Natural killer cell (primary cell): Measurements from ENCODE around the gene ZNF236. TPM values are rescaled to one million over a fixed set of nuclear protein-coding genes. Genes with fewer than 3 reads are reported as not detected.
"Not testable (repeated sequence)": the region's sequence is repeated elsewhere in the genome, so short reads cannot be mapped to it uniquely, and the experiment has no call there.

Experiments
- ATAC-seq, 3 donors: fragments of 150-1000 bp in 2 of 3; fragments of 200-7000 bp in 1 of 3; cut with Tn5 transposase; 1 replicate in 1 of 3; 2 replicates in 2 of 3; pipeline ENCODE4 v1.10.0; 2021; ENCODE audit warnings: mild to moderate bottlenecking in 2 of 3, moderate library complexity in 2 of 3
- DNase-seq, 2 donors: peaks; one replicate each; pipeline versions ENCODE4 v3.0.0 to v3.0.0-alpha.2; 2013 to 2021; ENCODE audit warnings: mixed read lengths in 1 of 2
- H3K27ac ChIP-seq: one replicate; pipeline ENCODE4 v1.5.1; 2013; ENCODE audit warnings: mild to moderate bottlenecking, low read length
- H3K27me3 ChIP-seq: one replicate; pipeline ENCODE4 v1.6.1; 2013; ENCODE audit warnings: low read length; ENCODE audit not compliant: control insufficient read depth, insufficient read depth
- H3K36me3 ChIP-seq: one replicate; pipeline ENCODE4 v1.6.1; 2013; ENCODE audit warnings: low read length; ENCODE audit not compliant: control insufficient read depth, insufficient read depth
- H3K4me1 ChIP-seq: one replicate; pipeline ENCODE4 v1.6.1; 2013; ENCODE audit warnings: low read length; ENCODE audit not compliant: control insufficient read depth, insufficient read depth
- H3K4me3 ChIP-seq: one replicate; pipeline ENCODE4 v1.5.1; 2013; ENCODE audit warnings: low read length
- H3K9me3 ChIP-seq: one replicate; pipeline ENCODE4 v1.6.1; 2013; ENCODE audit warnings: low read length; ENCODE audit not compliant: control insufficient read depth, insufficient read depth
- H3K27ac Mint-ChIP-seq, 2 donors: one replicate each; pipeline ENCODE4 v1.8.0; 2022; ENCODE audit warnings: mild to moderate bottlenecking in 2 of 2, mixed read lengths in 2 of 2, moderate library complexity in 1 of 2
- H3K27me3 Mint-ChIP-seq, 2 donors: one replicate each; pipeline ENCODE4 v1.8.0; 2022; ENCODE audit warnings: low read depth in 2 of 2, mixed read lengths in 2 of 2
- H3K36me3 Mint-ChIP-seq: one replicate; pipeline ENCODE4 v1.8.0; 2022; ENCODE audit warnings: mixed read lengths
- H3K4me1 Mint-ChIP-seq, 2 donors: one replicate each; pipeline ENCODE4 v1.8.0; 2022; ENCODE audit warnings: mixed read lengths in 2 of 2
- H3K4me3 Mint-ChIP-seq: one replicate; pipeline ENCODE4 v1.8.0; 2022; ENCODE audit warnings: mild to moderate bottlenecking, moderate library complexity, mixed read lengths
- H3K9me3 Mint-ChIP-seq, 2 donors: one replicate each; pipeline ENCODE4 v1.8.0; 2022; ENCODE audit warnings: mixed read lengths in 2 of 2
- WGBS: methylation state at CpG from one replicate; pipeline ENCODE4 v1.1.7; 2013; ENCODE audit warnings: missing lambda C conversion rate; ENCODE audit not compliant: insufficient coverage; 5-methylcytosine and 5-hydroxymethylcytosine counted together
- intact Hi-C: fragments of 100-400 bp; cut with micrococcal nuclease; formaldehyde crosslinking; loops from one replicate; pipeline ENCODE4 v1.14.2; 2022
- total RNA-seq, 4 donors: library from RNA; stranded (reverse); fragments of 120-200 nt in 1 of 4; gene quantifications; one replicate each; pipeline versions ENCODE4 v1.2.3 to v1.2.4, GENCODE V29; 2013 to 2022
- TF ChIP-seq, protein P1 (sequence below): fragments of 200-600 bp; IDR thresholded peaks from one replicate; pipeline ENCODE4 v1.8.0; 2022; ENCODE audit warnings: antibody characterized with exemption

The ZNF236 gene
- total RNA-seq, 3 donors from 2014 or later (not counting 1 experiment from before 2014, with no cell fraction given), result 35.1 to 42.2 (median 39.7) TPM

DNA sequence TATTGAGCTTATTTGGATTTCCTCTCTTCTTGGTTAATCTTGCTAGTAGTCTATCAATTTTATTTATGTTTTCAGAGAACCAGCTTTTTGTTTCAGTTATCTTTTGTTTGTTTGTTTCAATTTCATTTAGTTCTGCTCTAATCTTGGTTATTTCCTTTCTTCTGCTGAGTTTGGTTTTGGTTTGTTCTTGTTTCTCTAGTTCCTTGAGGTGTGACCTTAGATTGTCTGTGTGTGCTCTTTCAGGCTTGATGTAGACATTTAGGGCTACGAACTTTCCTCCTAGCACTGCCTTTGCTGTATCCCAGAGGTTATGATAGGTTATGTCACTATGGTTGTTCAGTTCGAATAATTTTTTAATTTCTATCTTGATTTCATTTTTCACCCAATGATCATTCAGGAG, 141.6 kb downstream of the ZNF236 start:
- H3K27me3 Mint-ChIP-seq, result no peaks in the 10 kb centered on the region
- Histone ChIP-seq H3K27ac (peak overlapping the region; percentile 11), H3K4me3 (no peak overlapping the region), H3K36me3 (peaks cover 20% of the 10 kb centered on the region), H3K4me1 (peaks cover 3% of the 10 kb centered on the region), H3K9me3 (no peaks in the 10 kb centered on the region), H3K27me3 (no peaks in the 10 kb centered on the region)
- H3K36me3 Mint-ChIP-seq, result peaks cover 29% of the 10 kb centered on the region
- intact Hi-C loops, result no loop called here
- TF ChIP-seq, protein P1, sequence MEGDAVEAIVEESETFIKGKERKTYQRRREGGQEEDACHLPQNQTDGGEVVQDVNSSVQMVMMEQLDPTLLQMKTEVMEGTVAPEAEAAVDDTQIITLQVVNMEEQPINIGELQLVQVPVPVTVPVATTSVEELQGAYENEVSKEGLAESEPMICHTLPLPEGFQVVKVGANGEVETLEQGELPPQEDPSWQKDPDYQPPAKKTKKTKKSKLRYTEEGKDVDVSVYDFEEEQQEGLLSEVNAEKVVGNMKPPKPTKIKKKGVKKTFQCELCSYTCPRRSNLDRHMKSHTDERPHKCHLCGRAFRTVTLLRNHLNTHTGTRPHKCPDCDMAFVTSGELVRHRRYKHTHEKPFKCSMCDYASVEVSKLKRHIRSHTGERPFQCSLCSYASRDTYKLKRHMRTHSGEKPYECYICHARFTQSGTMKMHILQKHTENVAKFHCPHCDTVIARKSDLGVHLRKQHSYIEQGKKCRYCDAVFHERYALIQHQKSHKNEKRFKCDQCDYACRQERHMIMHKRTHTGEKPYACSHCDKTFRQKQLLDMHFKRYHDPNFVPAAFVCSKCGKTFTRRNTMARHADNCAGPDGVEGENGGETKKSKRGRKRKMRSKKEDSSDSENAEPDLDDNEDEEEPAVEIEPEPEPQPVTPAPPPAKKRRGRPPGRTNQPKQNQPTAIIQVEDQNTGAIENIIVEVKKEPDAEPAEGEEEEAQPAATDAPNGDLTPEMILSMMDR, result no peak
- 20% methylated on average over 1 of the region's 2 CpGs for WGBS
- peak overlapping the region; percentile 2 for H3K4me3 Mint-ChIP-seq
- DNase-seq, result no peak
- peak overlapping the region; percentile 25 to 33 for H3K27ac Mint-ChIP-seq
- ATAC-seq, result no peak
- peaks cover 23 to 37% of the 10 kb centered on the region in 2 donors for H3K4me1 Mint-ChIP-seq
- H3K9me3 Mint-ChIP-seq, result no peaks in the 10 kb centered on the region

DNA sequence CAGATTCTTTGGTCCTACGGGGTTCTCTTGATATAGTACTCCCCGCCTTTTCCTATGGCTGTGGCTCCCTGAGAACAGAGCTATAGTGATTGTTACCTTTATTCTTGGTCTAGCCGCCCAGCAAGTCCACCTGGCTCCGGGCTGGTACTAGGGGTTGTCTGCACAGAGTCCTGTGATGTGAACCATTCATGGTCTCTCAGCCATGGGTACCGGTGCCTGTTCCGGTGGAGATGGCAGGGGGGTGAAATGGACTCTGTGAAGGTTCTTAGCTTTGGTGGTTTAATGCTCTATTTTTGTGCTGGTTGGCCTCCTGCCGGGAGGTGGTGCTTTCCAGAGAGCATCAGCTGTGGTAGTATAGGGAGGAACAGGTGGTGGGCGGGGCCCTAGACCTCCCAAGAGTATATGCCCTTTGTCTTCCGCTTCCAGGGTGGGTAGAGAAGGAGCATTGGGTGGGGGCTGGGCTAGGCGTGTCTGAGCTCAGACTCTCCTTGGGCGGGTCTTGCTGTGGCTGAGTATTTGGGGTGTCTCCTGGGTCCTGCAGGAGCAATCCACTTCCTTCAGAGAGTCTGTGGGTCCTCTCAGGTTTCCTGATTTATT, 143.3 kb downstream of the ZNF236 start:
- peaks cover 17% of the 10 kb centered on the region for H3K36me3 Mint-ChIP-seq
- H3K4me1 ChIP-seq, H3K4me3 ChIP-seq, H3K27ac Mint-ChIP-seq, H3K27me3 Mint-ChIP-seq, H3K36me3 ChIP-seq, H3K9me3 Mint-ChIP-seq, DNase-seq, H3K9me3 ChIP-seq, H3K27me3 ChIP-seq, intact Hi-C loops, H3K4me3 Mint-ChIP-seq, ATAC-seq: not testable (repeated sequence)
- peak overlapping the region; percentile 53 for H3K27ac ChIP-seq
- H3K4me1 Mint-ChIP-seq, result peaks cover 19 to 37% of the 10 kb centered on the region in 2 donors
- 82% methylated on average over 11 of the region's 11 CpGs for WGBS

DNA sequence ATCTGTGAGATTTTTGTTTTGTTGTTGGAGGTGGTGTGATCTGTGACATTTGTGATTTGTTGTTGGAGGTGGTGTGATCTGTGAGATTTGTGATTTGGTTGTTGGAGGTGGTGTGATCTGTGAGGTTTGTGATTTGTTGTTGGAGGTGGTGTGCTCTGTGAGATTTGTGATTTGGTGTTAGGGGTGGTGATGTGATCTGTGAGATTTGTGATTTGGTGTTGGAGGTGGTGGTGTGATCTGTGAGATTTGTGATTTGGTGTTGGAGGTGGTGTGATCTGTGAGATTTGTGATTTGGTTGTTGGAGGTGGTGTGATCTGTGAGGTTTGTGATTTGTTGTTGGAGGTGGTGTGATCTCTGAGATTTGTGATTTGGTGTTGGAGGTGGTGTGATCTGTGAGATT, 144.9 kb downstream of the ZNF236 start:
- H3K27ac Mint-ChIP-seq, H3K9me3 ChIP-seq, intact Hi-C loops, H3K27me3 Mint-ChIP-seq, H3K27me3 ChIP-seq, H3K9me3 Mint-ChIP-seq, H3K4me3 ChIP-seq, H3K27ac ChIP-seq, H3K36me3 Mint-ChIP-seq, H3K4me1 ChIP-seq, H3K4me3 Mint-ChIP-seq, H3K36me3 ChIP-seq: not testable (repeated sequence)
- peaks cover 19 to 28% of the 10 kb centered on the region in 2 donors for H3K4me1 Mint-ChIP-seq
- DNase-seq (peak in 1 of 2 donors; percentile 21), ATAC-seq (peak in 2 of 3 donors; percentile 38 to 54)

DNA sequence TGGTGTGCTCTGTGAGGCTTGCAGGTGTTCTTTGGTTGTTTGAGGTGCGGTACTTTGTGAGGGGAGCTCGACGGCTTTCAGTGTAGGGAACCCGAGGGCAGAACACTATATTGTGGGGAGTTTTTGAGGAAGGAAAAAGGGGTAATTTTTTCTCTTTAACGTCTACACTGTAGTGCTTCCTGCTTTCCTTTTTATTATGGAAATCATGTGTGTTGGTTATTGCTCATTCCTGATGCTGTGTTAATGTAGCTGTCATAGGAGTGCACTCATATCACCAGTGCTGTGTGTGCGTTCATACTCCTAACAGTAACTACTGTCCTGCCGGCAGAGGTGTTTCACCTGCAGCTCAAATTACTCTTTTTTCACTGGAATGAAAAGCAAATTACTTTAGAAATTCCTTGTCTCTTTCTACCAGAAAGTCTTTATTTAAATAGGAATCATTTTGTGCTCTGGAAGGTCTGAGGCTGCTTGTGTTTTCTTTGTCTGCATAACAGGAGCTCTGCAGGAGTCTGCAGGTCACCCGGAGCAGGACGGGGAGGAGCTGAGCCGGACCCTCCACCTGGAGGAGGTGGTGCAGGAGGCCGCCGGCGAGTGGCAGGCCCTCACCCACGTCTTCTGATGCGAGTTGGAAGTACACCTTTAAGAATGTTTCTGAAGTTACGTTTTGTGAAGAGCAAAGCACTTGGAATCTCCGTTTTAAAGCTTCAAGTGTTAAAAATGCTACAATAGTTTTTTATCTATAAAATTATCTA, 145.5 kb downstream of the ZNF236 start:
- Histone ChIP-seq H3K9me3 (no peaks in the 10 kb centered on the region), H3K27me3 (no peaks in the 10 kb centered on the region), H3K4me3 (no peak overlapping the region), H3K27ac (no peak overlapping the region), H3K36me3 (peaks cover 3% of the 10 kb centered on the region), H3K4me1 (peaks cover 3% of the 10 kb centered on the region)
- no peak for DNase-seq
- Mint-ChIP-seq H3K27me3 (no peaks in the 10 kb centered on the region), H3K4me1 (peaks cover 13 to 22% of the 10 kb centered on the region in 2 donors), H3K36me3 (peaks cover 5% of the 10 kb centered on the region), H3K4me3 (no peak overlapping the region), H3K27ac (no peak overlapping the region), H3K9me3 (no peaks in the 10 kb centered on the region)
- ATAC-seq, result peak in 2 of 3 donors; percentile 29 to 42
- intact Hi-C loops, result no loop called here
- TF ChIP-seq, protein P1, result no peak
- 71% methylated on average over 16 of the region's 17 CpGs for WGBS
